Measurements from ENCODE around the gene GALNT4.

The GALNT4 gene

DNA sequence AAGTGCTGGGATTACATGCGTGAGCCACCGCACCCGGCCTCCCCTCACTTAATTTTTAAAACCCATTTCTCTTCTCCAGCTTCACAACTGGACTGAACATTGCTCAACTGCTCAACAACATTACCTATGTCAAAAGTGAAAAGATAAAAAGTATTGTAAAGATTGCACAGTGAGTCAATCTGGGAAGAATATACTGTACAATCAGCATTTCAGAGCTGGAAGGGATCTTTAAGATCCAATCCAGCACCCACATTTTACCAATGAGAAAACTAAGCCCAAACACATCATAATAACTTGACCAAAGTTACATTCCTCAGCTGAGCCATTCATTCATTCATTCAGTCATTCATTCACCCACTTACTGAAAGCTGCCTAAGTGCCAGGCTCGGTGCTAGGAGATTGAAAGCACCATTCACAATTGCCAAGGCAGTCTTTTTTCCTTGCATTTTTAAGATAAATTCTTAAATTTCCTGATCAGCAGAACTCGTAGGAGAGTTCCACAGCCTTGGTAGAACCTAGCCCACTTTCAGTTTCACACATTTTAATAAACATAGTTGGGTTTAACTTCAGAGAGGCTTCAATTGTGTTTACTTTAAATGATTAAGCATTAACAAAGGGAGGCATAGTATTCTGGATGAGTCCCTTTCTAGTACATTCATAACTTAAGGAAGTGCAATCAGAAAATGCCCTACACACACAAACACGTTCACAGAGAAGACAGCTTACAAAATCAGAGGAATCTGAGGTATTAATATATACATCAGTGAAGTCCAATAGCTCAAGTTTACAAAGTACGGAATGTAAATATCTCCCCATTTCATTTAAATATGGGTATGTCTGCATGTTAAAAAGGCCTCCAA is 3.0 kb downstream of the GALNT4 start:
- FAIRE-seq = no peak

GRCh38 chr12:89517720-89518119 is 6.9 kb downstream of the GALNT4 start:
- TF ChIP-seq POLR2A (IDR thresholded peaks at IDR 0.05; ENCODE audit: low read depth, low read length) = no peak
- DNase-seq (ENCODE audit: insufficient read length, low spot score) = no peak
- no peak for FAIRE-seq

More for the DNA sequence above, 3.0 kb downstream of the GALNT4 start:
- no peak for TF ChIP-seq POLR2A (IDR thresholded peaks at IDR 0.05; ENCODE audit: low read depth, low read length)
- DNase-seq (ENCODE audit: insufficient read length, low spot score) = no peak

DNA sequence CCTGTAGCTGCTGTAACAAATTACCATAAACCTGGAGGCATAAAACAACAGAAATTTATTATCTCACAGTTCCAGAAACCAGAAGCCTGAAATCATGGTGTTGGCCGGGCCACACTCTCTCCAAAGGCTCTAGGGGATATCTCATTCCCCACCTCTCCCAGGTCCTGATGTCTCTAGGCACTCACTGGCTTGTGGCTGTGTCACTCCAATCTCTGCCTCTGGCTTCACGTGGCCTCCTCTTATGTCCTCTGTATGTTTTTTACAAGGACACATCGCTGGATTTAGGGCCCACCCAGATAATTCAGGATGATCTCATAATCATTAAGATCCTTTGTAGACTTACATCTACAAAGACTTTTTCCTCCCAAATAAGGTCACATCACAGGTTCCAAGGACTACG is 8.0 kb downstream of the GALNT4 start:
- FAIRE-seq (no peak), DNase-seq (ENCODE audit: insufficient read length, low spot score) (no peak)
- no peak for TF ChIP-seq POLR2A (IDR thresholded peaks at IDR 0.05; ENCODE audit: low read depth, low read length)

GRCh38 chr12:89514751-89515150 is 9.8 kb downstream of the GALNT4 start:
- no peak for TF ChIP-seq POLR2A (IDR thresholded peaks at IDR 0.05; ENCODE audit: low read depth, low read length)
- no peak for FAIRE-seq
- no peak for DNase-seq (ENCODE audit: insufficient read length, low spot score)

- no peak for TF ChIP-seq POLR2A (IDR thresholded peaks at IDR 0.05; ENCODE audit: low read depth, low read length)
- no peak for DNase-seq (ENCODE audit: insufficient read length, low spot score)
- no peak for FAIRE-seq
These were observed 11.1 kb downstream of the GALNT4 start for GRCh38 chr12:89513544-89513943.

- no peak for TF ChIP-seq POLR2A (IDR thresholded peaks at IDR 0.05; ENCODE audit: low read depth, low read length)
- no peak for FAIRE-seq
- no peak for DNase-seq (ENCODE audit: insufficient read length, low spot score)
These were observed 17.4 kb downstream of the GALNT4 start for GRCh38 chr12:89507015-89507824.

DNA sequence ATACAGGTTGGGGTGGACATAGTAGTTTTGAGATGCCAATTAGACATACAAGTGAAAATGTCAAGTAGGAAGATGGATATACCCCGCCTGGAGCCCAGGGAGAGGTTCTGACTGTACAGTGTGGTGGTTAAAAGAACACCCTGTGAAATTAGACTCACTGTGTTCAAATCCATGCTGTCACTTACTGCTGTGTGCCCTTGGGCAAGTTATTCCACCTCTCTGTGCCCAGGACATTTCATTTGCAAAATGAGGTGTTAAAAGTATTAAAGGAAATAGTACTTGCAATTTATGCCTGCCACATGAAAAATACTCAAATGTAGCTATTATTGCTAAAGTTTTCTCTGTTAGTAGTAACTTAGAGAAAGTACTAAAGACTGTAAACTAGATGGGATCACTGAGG is 18.5 kb downstream of the GALNT4 start:
- no peak for TF ChIP-seq POLR2A (IDR thresholded peaks at IDR 0.05; ENCODE audit: low read depth, low read length)
- DNase-seq (ENCODE audit: insufficient read length, low spot score) = no peak
- no peak for FAIRE-seq

GRCh38 chr12:89504560-89505346 is 19.8 kb downstream of the GALNT4 start:
- FAIRE-seq = no peak
- no peak for TF ChIP-seq POLR2A (IDR thresholded peaks at IDR 0.05; ENCODE audit: low read depth, low read length)
- no peak for DNase-seq (ENCODE audit: insufficient read length, low spot score)

GRCh38 chr12:89501793-89502192 is 22.8 kb downstream of the GALNT4 start:
- DNase-seq (ENCODE audit: insufficient read length, low spot score) = no peak
- no peak for FAIRE-seq
- TF ChIP-seq POLR2A (IDR thresholded peaks at IDR 0.05; ENCODE audit: low read depth, low read length) = no peak

DNA sequence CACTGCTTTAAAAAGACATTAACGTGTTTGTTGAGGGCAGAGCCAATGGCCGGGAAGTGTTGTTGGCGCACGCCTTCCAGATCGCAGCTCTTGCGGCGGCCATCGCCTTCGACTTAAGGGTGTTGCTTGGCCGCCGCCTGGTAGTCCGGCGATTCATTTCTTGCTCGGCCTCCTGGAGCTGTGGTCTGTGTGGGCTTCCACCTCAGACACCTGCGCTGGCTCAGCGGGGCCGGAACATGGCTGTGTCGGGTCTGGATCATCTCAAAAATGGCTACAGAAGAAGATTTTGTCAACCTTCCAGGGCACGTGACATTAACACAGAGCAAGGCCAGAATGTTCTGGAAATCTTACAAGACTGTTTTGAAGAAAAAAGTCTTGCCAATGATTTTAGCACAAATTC is 24.7 kb downstream of the GALNT4 start:
- no peak for TF ChIP-seq POLR2A (IDR thresholded peaks at IDR 0.05; ENCODE audit: low read depth, low read length)
- DNase-seq (ENCODE audit: insufficient read length, low spot score) (no peak), FAIRE-seq (no peak)

GRCh38 chr12:89497467-89497866 is 27.1 kb downstream of the GALNT4 start:
- FAIRE-seq = no peak
- no peak for DNase-seq (ENCODE audit: insufficient read length, low spot score)
- no peak for TF ChIP-seq POLR2A (IDR thresholded peaks at IDR 0.05; ENCODE audit: low read depth, low read length)

GRCh38 chr12:89497005-89497404 is 27.6 kb downstream of the GALNT4 start:
- no peak for TF ChIP-seq POLR2A (IDR thresholded peaks at IDR 0.05; ENCODE audit: low read depth, low read length)
- FAIRE-seq (no peak), DNase-seq (ENCODE audit: insufficient read length, low spot score) (no peak)

- TF ChIP-seq POLR2A (IDR thresholded peaks at IDR 0.05; ENCODE audit: low read depth, low read length) = no peak
- FAIRE-seq (peak; percentile 50), DNase-seq (ENCODE audit: insufficient read length, low spot score) (no peak)
These were observed 30.0 kb downstream of the GALNT4 start for GRCh38 chr12:89494411-89495231.

Data from H54 (cell line).